ENCODE results near the gene ENTHD1. TPM values are rescaled to one million over a fixed set of nuclear protein-coding genes. Genes with fewer than 3 reads are reported as not detected.

ENTHD1 gene
- total RNA-seq, 4 donors from 2014 or later = 0.42 to 3.3 (median 1.8) TPM

- H3K4me1 ChIP-seq = peaks cover 0 to 25% (median 4%) of the 10 kb centered on the region in 4 donors
- H3K27me3 ChIP-seq = no peaks in the 10 kb centered on the region
- H3K36me3 ChIP-seq = no peaks in the 10 kb centered on the region
- no peak overlapping the region for H3K27ac ChIP-seq
- no peak for TF ChIP-seq CTCF (IDR thresholded peaks at IDR 0.05)
- TF ChIP-seq EP300 (IDR thresholded peaks at IDR 0.05) = no peak
- WGBS, 2 donors = 83 to 90% methylated on average over 5 of the region's 5 CpGs
- H3K4me3 ChIP-seq = no peak overlapping the region
- no peak for DNase-seq (ENCODE audit: low spot score in 2 of 2)
- no peaks in the 10 kb centered on the region for H3K9me3 ChIP-seq
These were observed 19.8 kb upstream of the ENTHD1 start for GRCh38 chr22:39913321-39913720.

GRCh38 chr22:39910876-39911613 is 17.5 kb upstream of the ENTHD1 start:
- DNase-seq (ENCODE audit: low spot score in 2 of 2) = no peak
- TF ChIP-seq EP300 (IDR thresholded peaks at IDR 0.05) (no peak), POLR2A (IDR thresholded peaks at IDR 0.05) (no peak), CTCF (IDR thresholded peaks at IDR 0.05) (no peak)
- Histone ChIP-seq H3K4me3 (no peak overlapping the region), H3K36me3 (no peaks in the 10 kb centered on the region), H3K27ac (no peak overlapping the region), H3K4me1 (peaks cover 0 to 13% (median 3%) of the 10 kb centered on the region in 4 donors), H3K27me3 (no peaks in the 10 kb centered on the region), H3K9me3 (no peaks in the 10 kb centered on the region)
- WGBS, 2 donors = 72 to 73% methylated on average over 9 of the region's 9 CpGs

- H3K4me1 ChIP-seq = peaks cover 0 to 5% (median 0%) of the 10 kb centered on the region in 4 donors
- 47 to 67% methylated on average over 5 of the region's 5 CpGs for WGBS, 2 donors
- TF ChIP-seq POLR2A (IDR thresholded peaks at IDR 0.05) = no peak
- TF ChIP-seq CTCF (IDR thresholded peaks at IDR 0.05) = no peak
- TF ChIP-seq EP300 (IDR thresholded peaks at IDR 0.05) = no peak
- H3K36me3 ChIP-seq = no peaks in the 10 kb centered on the region
- H3K9me3 ChIP-seq = no peaks in the 10 kb centered on the region
- H3K4me3 ChIP-seq = no peak overlapping the region
- H3K27me3 ChIP-seq = no peaks in the 10 kb centered on the region
- peak overlapping the region in 1 of 4 donors; percentile 2 for H3K27ac ChIP-seq
- DNase-seq (ENCODE audit: low spot score in 2 of 2) = no peak
These were observed 15.2 kb upstream of the ENTHD1 start for GRCh38 chr22:39908737-39909136.

GRCh38 chr22:39908136-39908535 is 14.6 kb upstream of the ENTHD1 start:
- no peak for DNase-seq (ENCODE audit: low spot score in 2 of 2)
- WGBS, 2 donors = 18 to 39% methylated on average over 2 of the region's 2 CpGs
- TF ChIP-seq EP300 (IDR thresholded peaks at IDR 0.05) (no peak), POLR2A (IDR thresholded peaks at IDR 0.05) (no peak), CTCF (IDR thresholded peaks at IDR 0.05) (no peak)

GRCh38 chr22:39907605-39908097 is 14.1 kb upstream of the ENTHD1 start:
- Histone ChIP-seq H3K4me1 (peaks cover 0 to 5% (median 0%) of the 10 kb centered on the region in 4 donors), H3K27me3 (no peaks in the 10 kb centered on the region), H3K27ac (no peak overlapping the region), H3K4me3 (no peak overlapping the region), H3K36me3 (no peaks in the 10 kb centered on the region), H3K9me3 (no peaks in the 10 kb centered on the region)
- no peak for DNase-seq (ENCODE audit: low spot score in 2 of 2)
- TF ChIP-seq EP300 (IDR thresholded peaks at IDR 0.05) = no peak
- TF ChIP-seq CTCF (IDR thresholded peaks at IDR 0.05) = no peak
- TF ChIP-seq POLR2A (IDR thresholded peaks at IDR 0.05) = no peak
- WGBS, 2 donors = 78 to 85% methylated on average over 9 of the region's 9 CpGs

More at GRCh38 chr22:39908136-39908535, 14.6 kb upstream of the ENTHD1 start:
- no peaks in the 10 kb centered on the region for H3K27me3 ChIP-seq
- H3K36me3 ChIP-seq = no peaks in the 10 kb centered on the region
- H3K4me3 ChIP-seq = no peak overlapping the region
- H3K4me1 ChIP-seq = peaks cover 0 to 5% (median 0%) of the 10 kb centered on the region in 4 donors
- H3K9me3 ChIP-seq = no peaks in the 10 kb centered on the region
- no peak overlapping the region for H3K27ac ChIP-seq

Data from tibial nerve (tissue), 4 donors.